Colonic mucosa (tissue), 4 donors: Measurements from ENCODE around the gene STK32C. TPM values are rescaled to one million over a fixed set of nuclear protein-coding genes. Genes with fewer than 3 reads are reported as not detected.
A peak's percentile ranks its signal among the peaks of the same experiment; 100 is the strongest.

Experiments used
- DNase-seq: peaks from one replicate; pipeline ENCODE4 v3.0.0-alpha.2; 2020
- H3K27ac ChIP-seq: fragments of 200-600 bp; one replicate; pipeline ENCODE4 v1.8.0; 2021
- H3K27me3 ChIP-seq: fragments of 200-600 bp; one replicate; pipeline ENCODE4 v1.8.0; 2021
- H3K36me3 ChIP-seq: fragments of 200-600 bp; one replicate; pipeline ENCODE4 v1.8.0; 2021
- H3K4me1 ChIP-seq: fragments of 200-600 bp; one replicate; pipeline ENCODE4 v1.8.0; 2021; ENCODE audit warnings: mild to moderate bottlenecking
- H3K4me3 ChIP-seq: fragments of 200-600 bp; one replicate; pipeline ENCODE4 v1.8.0; 2021
- H3K9ac ChIP-seq, 2 donors: one replicate each; pipeline ENCODE4 v1.7.0; 2013; ENCODE audit warnings: control low read depth in 2 of 2, low read depth in 2 of 2, low read length in 2 of 2
- H3K9me3 ChIP-seq: fragments of 200-600 bp; one replicate; pipeline ENCODE4 v1.8.0; 2021
- intact Hi-C: fragments of 100-400 bp; cut with DNase I; formaldehyde crosslinking; loops from one replicate; pipeline ENCODE4 v1.14.1; 2022
- total RNA-seq, 2 donors: library from RNA; stranded (reverse); fragmentation: NEBNext Ultra II Directional in 1 of 2; extraction: Animal tissue kit (Norgen Biotek cat#: 25700) in 1 of 2; gene quantifications; one replicate each; pipeline ENCODE4 v1.2.1, GENCODE V29; 2021
- TF ChIP-seq, protein P1 (sequence below): fragments of 200-600 bp; IDR thresholded peaks from one replicate; pipeline ENCODE4 v1.8.0; 2022; ENCODE audit warnings: antibody characterized with exemption, mild to moderate bottlenecking
- donor health status: healthy.
- donor health status: DM: no; HTN: no; CAD: no.
- donor health status: DM: no; HTN: no; CAD: no.

Gene STK32C
- total RNA-seq, 2 donors from 2014 or later: 9.2 to 14.5 TPM

DNA sequence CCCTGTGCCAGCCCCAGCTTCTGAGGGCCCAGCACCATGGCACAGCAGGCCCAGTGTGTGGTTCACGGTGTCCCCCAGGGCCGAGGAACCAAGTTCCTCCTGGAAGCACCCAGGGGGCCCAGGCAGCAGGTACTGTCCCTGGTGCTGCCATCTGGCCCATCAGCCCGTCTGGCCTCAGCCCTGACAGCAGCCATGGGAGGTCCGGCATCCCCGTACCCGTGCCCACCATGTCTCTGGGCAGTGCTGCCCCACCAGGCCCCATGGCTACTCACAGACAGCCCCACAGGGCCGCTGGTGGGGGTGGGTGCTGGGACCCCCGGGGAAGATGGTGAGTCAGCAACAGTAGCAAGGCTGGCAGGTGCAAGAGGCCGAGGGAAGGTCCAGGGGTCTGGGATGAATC, 32.8 kb downstream of the STK32C start:
- Histone ChIP-seq H3K27me3 (no peaks in the 10 kb centered on the region), H3K27ac (no peak overlapping the region), H3K36me3 (no peaks in the 10 kb centered on the region), H3K9me3 (no peaks in the 10 kb centered on the region), H3K9ac (no peak overlapping the region), H3K4me1 (no peaks in the 10 kb centered on the region), H3K4me3 (no peak overlapping the region)
- intact Hi-C loops: no loop called here
- TF ChIP-seq, protein P1, sequence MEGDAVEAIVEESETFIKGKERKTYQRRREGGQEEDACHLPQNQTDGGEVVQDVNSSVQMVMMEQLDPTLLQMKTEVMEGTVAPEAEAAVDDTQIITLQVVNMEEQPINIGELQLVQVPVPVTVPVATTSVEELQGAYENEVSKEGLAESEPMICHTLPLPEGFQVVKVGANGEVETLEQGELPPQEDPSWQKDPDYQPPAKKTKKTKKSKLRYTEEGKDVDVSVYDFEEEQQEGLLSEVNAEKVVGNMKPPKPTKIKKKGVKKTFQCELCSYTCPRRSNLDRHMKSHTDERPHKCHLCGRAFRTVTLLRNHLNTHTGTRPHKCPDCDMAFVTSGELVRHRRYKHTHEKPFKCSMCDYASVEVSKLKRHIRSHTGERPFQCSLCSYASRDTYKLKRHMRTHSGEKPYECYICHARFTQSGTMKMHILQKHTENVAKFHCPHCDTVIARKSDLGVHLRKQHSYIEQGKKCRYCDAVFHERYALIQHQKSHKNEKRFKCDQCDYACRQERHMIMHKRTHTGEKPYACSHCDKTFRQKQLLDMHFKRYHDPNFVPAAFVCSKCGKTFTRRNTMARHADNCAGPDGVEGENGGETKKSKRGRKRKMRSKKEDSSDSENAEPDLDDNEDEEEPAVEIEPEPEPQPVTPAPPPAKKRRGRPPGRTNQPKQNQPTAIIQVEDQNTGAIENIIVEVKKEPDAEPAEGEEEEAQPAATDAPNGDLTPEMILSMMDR: no peak
- no peak for DNase-seq

DNA sequence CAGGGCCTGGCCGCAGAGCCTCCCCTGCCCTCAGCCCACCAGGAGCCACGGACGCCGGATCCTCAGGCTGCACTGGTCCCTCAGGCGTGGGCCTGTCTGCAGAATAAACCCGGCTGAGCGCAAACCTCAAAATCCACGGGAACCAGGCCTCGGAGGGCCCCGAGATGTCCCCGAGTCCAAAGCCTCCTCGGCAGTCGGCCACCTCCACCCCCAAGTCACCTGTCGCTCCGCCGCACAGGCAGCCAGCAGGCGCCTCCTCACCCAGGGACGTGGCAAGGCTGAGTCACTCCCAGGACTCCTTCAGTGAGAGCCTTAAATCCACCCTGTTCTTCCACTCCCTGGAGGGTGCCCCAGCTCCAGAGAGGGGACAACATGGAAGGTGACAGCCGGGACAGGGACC, 33.2 kb downstream of the STK32C start:
- intact Hi-C loops: no loop called here
- H3K9ac ChIP-seq: no peak overlapping the region
- no peak for DNase-seq

DNA sequence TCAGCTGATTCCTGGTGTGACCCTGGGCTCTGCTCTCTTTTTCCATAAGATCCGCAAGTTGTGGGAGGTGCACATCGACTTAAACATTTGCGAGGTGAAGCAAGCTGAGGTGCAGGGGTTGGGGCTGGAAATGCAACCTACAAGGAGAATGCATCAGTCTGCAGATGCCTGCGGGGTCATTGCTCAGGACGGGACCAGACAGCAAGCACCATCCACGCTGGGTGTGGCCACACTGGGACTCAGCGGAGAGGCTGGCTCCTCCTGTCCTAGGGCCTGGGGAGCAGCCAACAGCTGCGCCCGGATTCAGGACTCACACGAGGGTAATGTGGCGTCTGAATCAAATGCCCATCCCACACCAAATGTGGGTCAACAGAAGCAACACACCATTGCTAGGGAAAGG, 33.8 kb downstream of the STK32C start:
- Histone ChIP-seq H3K27me3 (no peaks in the 10 kb centered on the region), H3K27ac (no peak overlapping the region), H3K9ac (no peak overlapping the region), H3K4me1 (no peaks in the 10 kb centered on the region), H3K4me3 (no peak overlapping the region), H3K36me3 (no peaks in the 10 kb centered on the region), H3K9me3 (no peaks in the 10 kb centered on the region)
- no peak for DNase-seq
- TF ChIP-seq, protein P1: no peak
- intact Hi-C loops: no loop called here

More for the DNA sequence above, 33.2 kb downstream of the STK32C start:
- H3K27me3 ChIP-seq: no peaks in the 10 kb centered on the region
- H3K9me3 ChIP-seq: no peaks in the 10 kb centered on the region
- TF ChIP-seq, protein P1: no peak
- no peaks in the 10 kb centered on the region for H3K4me1 ChIP-seq
- no peak overlapping the region for H3K27ac ChIP-seq
- H3K4me3 ChIP-seq: no peak overlapping the region
- no peaks in the 10 kb centered on the region for H3K36me3 ChIP-seq

DNA sequence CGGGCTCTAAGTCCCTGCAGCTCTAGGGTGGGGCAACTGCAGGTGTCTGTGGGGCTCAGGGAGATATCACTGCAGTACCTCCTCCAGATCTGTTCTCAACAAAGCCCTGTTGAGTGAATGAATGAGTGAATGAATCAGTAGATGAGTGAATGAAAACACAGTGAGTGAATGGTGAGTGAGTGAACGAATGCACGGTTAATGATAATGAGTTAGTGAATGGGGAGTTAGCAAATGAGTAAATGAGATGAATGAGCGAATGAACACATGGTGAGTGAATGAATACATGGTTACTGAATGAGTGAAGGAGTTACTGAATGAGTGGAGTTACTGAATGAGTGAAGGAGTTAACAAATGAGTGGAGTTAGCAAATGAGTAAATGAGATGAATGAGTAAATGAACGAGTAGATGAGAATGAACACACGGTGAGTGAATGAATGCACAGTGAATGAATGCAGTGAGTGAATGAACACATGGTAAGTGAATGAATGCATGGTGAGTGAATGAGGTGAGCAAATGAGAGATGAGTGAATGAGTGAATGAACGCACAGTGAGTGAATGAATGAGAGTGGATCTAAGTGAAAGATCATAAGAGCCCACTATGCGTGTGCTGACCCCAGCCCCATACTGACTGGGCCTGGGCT, 34.3 kb downstream of the STK32C start:
- Histone ChIP-seq H3K27me3 (no peaks in the 10 kb centered on the region), H3K4me3 (no peak overlapping the region), H3K4me1 (no peaks in the 10 kb centered on the region), H3K36me3 (no peaks in the 10 kb centered on the region), H3K9ac (no peak overlapping the region), H3K27ac (no peak overlapping the region), H3K9me3 (no peaks in the 10 kb centered on the region)
- TF ChIP-seq, protein P1: no peak
- no peak for DNase-seq
- intact Hi-C loops: no loop called here

DNA sequence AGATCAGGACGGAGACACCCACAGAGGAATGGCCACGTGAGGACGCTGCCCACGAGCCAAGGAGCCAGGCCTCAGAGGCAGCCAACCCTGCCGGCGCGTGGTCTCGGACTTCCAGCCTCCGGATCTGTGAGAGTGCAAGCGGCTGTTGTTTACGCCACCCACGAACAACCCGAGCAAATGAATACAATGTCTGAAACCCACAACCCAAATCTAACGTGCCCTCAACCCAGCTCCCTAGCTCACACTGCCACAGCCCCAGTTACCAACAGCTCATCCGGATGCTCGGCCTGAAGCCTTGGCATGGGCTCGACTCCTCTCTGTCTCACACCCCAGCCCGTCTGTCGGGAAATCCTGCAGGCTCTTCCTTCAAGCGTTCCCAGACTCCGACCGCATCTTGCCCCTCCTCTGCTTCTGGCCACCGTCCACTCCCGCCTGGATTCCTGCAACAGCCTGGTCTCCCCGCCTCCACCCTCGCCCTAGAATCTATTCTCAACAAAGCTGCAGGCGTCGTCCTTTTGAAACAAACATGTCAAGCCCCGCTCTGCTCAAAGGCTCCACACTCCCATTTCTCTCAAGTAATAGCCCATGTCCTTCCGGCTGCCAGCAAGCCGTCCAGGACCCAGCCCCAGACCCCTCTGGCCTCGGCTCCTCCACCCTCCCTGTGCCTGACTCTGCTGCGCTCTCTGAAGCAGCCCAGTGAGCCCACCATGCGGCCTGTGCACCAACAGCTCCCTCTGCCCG, 35.3 kb downstream of the STK32C start:
- no peak overlapping the region for H3K4me3 ChIP-seq
- no peaks in the 10 kb centered on the region for H3K4me1 ChIP-seq
- DNase-seq: peak; percentile 27
- intact Hi-C loops: no loop called here
- H3K27me3 ChIP-seq: no peaks in the 10 kb centered on the region
- H3K9me3 ChIP-seq: no peaks in the 10 kb centered on the region
- TF ChIP-seq, protein P1: no peak
- H3K27ac ChIP-seq: no peak overlapping the region
- peak overlapping the region in 1 of 2 donors; percentile 18 for H3K9ac ChIP-seq
- no peaks in the 10 kb centered on the region for H3K36me3 ChIP-seq
